GM21786 (cell line): Measurements from ENCODE around the gene ATP8B4.

Experiments used
- ATAC-seq: cut with Tn5 transposase; IDR thresholded peaks from one replicate; pipeline ENCODE4 v1.9.1; 2021; ENCODE audit not compliant: unreplicated experiment

Gene ATP8B4

GRCh38 chr15:49824775-49825099 lies 294.3 kb downstream of the ATP8B4 start:
- ATAC-seq: no peak

GRCh38 chr15:49823987-49824774 lies 294.9 kb downstream of the ATP8B4 start:
- ATAC-seq: no peak

- no peak for ATAC-seq
These were observed 301.9 kb downstream of the ATP8B4 start for GRCh38 chr15:49817100-49817499.

- ATAC-seq: no peak
These were observed 303.1 kb downstream of the ATP8B4 start for GRCh38 chr15:49815950-49816349.

GRCh38 chr15:49815526-49815925 lies 303.5 kb downstream of the ATP8B4 start:
- ATAC-seq: no peak

GRCh38 chr15:49814709-49815108 lies 304.3 kb downstream of the ATP8B4 start:
- ATAC-seq: no peak

GRCh38 chr15:49813625-49814024 lies 305.4 kb downstream of the ATP8B4 start:
- no peak for ATAC-seq

GRCh38 chr15:49810720-49811119 lies 308.3 kb downstream of the ATP8B4 start:
- no peak for ATAC-seq

GRCh38 chr15:49809894-49810609 lies 309.0 kb downstream of the ATP8B4 start:
- no peak for ATAC-seq

GRCh38 chr15:49808341-49808740 lies 310.7 kb downstream of the ATP8B4 start:
- ATAC-seq: no peak
